HG03103 (cell line): ENCODE measurements around the gene NET1.

Source experiments
- ATAC-seq: cut with Tn5 transposase; IDR thresholded peaks from one replicate; pipeline ENCODE4 v1.9.1; 2021; ENCODE audit warnings: low read depth; ENCODE audit not compliant: unreplicated experiment

Gene NET1

DNA sequence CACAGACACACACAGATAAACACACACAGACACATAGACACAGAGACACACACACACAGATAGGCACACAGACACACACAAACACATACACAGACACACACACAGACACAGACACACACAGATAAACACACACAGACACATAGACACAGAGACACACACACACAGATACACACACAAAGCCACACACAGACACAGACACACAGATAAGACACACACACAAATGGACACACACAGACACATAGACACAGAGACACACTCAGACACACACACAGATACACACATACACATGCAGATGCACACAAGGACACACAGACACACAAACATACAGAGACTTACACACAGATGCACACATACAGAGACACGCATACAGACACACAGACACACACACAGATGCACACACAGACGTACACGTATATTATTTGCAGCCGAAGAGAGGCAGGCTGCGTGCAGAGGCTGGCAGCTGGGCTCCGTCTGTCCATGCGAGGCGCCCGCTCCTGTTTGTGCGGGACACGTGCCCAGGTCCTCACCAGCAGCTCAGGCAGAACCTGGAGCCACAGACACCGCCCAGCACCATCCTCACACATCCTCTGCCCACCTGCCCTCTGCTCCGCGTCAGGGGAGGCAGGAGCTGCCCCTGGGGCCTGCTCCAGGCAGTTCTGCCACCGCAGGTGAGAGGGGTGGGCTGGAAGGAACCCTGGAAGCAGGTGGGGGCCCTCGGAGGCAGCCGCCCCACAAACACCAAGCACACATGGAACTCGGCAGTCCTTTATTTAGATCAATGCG, 85.8 kb downstream of the NET1 start:
- ATAC-seq = no peak

- no peak for ATAC-seq
These were observed 86.6 kb downstream of the NET1 start for GRCh38 chr10:5498791-5499492.

GRCh38 chr10:5499493-5500140, 87.3 kb downstream of the NET1 start, which contains the start of gene CALML5:
CALML5 (minus strand) TSS chr10:5499570; CDS start chr10:5499438, 132 bp downstream.
- ATAC-seq = no peak

GRCh38 chr10:5500162-5500670, 87.9 kb downstream of the NET1 start:
- ATAC-seq = no peak

DNA sequence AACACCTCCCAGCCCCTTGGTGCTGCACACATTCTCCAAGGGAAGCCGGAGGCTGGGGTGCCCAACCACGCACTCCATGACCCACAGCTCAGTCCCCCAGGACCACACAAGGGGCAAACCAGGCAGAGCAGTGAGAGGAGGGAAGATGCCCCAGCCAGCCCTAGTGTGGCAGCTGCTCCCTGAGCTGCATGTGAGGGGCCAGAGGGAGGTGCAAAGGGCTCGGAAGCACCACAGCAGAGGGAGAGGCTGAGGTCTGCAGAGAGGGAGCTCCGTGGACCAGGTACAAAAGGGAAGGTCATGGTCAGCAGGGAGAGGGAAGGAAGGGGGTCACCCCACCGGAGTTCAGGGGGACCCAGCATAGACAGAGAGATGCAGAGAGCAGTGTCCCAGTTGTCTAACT, 88.6 kb downstream of the NET1 start:
- no peak for ATAC-seq

- no peak for ATAC-seq
These were observed 89.7 kb downstream of the NET1 start for GRCh38 chr10:5502061-5502521.

- ATAC-seq = no peak
These were observed 90.5 kb downstream of the NET1 start for GRCh38 chr10:5502571-5503476.

- ATAC-seq = no peak
These were observed 91.1 kb downstream of the NET1 start for GRCh38 chr10:5503477-5503835.

DNA sequence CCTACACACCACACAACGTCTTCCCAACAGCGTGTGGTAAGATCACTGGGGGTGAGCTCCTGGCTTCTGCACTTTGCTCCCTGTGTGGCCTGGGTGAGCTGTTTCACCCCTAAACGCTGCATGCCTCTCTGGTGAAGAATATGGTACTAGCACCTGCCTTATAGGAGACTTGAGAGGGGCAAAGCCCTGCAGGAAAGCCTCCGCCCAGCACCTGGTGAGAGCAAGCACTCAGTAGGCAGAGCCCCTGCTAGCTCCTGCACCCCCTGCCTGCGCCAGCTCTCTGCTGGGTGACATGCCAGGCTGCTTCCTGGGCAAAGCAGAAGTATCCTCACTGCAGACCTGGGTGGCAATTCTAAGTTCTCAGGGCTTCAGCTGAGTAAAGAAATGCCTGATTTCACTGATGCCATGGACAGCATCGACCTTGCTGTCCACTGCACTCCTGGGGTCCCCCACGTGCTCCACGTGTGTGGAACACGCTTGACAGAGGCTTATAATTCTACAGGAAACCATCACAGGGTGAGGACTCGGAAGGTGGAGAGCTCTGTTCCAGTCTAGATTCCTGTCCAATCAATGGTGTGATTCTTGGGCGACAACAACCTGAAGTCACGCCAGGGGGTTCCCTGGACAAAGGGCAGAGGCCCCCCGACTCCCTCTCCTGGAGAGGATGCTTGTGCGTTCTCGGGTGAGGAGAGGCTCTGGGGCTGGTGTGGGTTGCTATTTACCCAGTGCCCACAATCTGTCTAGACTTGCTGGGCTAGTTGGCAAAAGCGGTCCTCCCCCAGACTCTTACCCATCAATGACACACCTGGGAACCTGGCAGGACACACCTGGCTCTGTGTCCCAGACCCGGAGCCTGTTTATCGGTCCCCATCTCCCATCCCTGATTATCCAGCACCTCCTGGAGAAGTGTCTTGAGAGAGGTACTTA, 92.1 kb downstream of the NET1 start:
- ATAC-seq = no peak

GRCh38 chr10:5506246-5506645, 93.9 kb downstream of the NET1 start:
- ATAC-seq = no peak

GRCh38 chr10:5506751-5507648, 94.6 kb downstream of the NET1 start:
- ATAC-seq = no peak

DNA sequence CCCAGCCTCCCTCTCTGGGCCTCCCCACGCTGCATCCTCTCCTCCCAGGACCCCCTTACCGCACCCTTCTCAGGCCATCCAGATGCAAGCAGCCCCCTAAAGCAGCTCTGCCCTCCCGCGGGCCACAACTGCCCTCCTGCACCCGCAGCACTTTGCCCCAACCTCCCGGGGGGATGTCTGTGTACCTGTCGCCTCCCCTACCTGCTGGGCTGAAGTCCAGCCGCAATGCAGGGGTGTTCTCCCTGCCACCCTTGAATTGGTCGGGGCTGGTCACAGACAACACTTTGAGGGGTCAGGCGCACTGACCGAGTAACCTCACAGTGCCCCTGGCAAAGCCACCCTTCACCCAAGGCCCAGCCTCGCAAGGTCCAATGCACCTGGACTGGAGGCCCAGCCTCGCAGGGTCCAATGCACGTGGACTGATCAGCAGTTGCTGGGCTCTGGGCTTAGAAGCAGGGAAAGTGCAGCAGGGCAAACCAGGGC, 95.3 kb downstream of the NET1 start:
- ATAC-seq = no peak

- ATAC-seq = no peak
These were observed 95.8 kb downstream of the NET1 start for GRCh38 chr10:5508161-5508604.
